ENCODE data around the gene ADRA2C.

- TF ChIP-seq POLR2A (IDR thresholded peaks at IDR 0.05) (no peak), CTCF (IDR thresholded peaks at IDR 0.05 in 8 of 11, conservative IDR thresholded peaks at IDR 0.05 in 3 of 11) (no peak)
Measured at GRCh38 chr4:3802571-3803474, 36.6 kb downstream of the ADRA2C start.

Measured in spleen (tissue), 7 donors.